OCI-LY3 (cell line): ENCODE results near the gene OTUD1.

ENCODE experiments used
- H2AFZ ChIP-seq: fragments of 200-600, 300-600 bp; shearing (Covaris generic); 2 replicates; pipeline ENCODE4 v1.6.0; 2014; ENCODE audit warnings: antibody characterized with exemption, low read depth, low read length
- H3K27ac ChIP-seq: fragments of 200-600, 300-600 bp; sonication (generic); 2 replicates; pipeline ENCODE4 v1.5.1; 2014; ENCODE audit warnings: mild to moderate bottlenecking, low read length, moderate library complexity, mixed read lengths
- H3K27me3 ChIP-seq: fragments of 200-600, 300-600 bp; sonication (generic); 2 replicates; pipeline ENCODE4 v1.6.1; 2014; ENCODE audit warnings: low read depth, low read length, mixed read lengths
- H3K36me3 ChIP-seq: fragments of 200-600, 300-600 bp; sonication (generic); replicated peaks from 2 replicates; pipeline ENCODE3; 2014; ENCODE audit warnings: low read depth, low read length, mixed read lengths
- H3K4me1 ChIP-seq: fragments of 300-600, 200-600 bp; sonication (generic); 2 replicates; pipeline ENCODE4 v1.6.1; 2014; ENCODE audit warnings: low read length, mixed read lengths
- H3K4me2 ChIP-seq: fragments of 200-600, 300-600 bp; sonication (generic); 2 replicates; pipeline ENCODE4 v1.6.1; 2014; ENCODE audit warnings: low read length, mixed read lengths
- H3K4me3 ChIP-seq: fragments of 300-600, 200-600 bp; sonication (generic); 2 replicates; pipeline ENCODE4 v1.5.1; 2014; ENCODE audit warnings: antibody characterized with exemption, mild to moderate bottlenecking, low read length, moderate library complexity
- H3K79me2 ChIP-seq: fragments of 300-600, 200-600 bp; shearing (Covaris generic); 2 replicates; pipeline ENCODE4 v1.6.1; 2014; ENCODE audit warnings: mild to moderate bottlenecking, low read length, mixed read lengths
- H3K9ac ChIP-seq: fragments of 300-600, 200-600 bp; shearing (Covaris generic); 2 replicates; pipeline ENCODE4 v1.6.0; 2014; ENCODE audit warnings: mild to moderate bottlenecking, low read length, moderate library complexity
- H3K9me3 ChIP-seq: fragments of 200-600, 300-600 bp; shearing (Covaris generic); 2 replicates; pipeline ENCODE4 v1.6.1; 2014; ENCODE audit warnings: low read length, mixed read lengths; ENCODE audit not compliant: insufficient read depth
- H4K20me1 ChIP-seq: fragments of 200-600, 300-600 bp; sonication (generic); 2 replicates; pipeline ENCODE4 v1.6.1; 2016; ENCODE audit warnings: low read length, mixed read lengths; ENCODE audit not compliant: insufficient read depth
- EZH2phosphoT487 ChIP-seq: fragments of 200-600 bp; shearing (Covaris generic); IDR thresholded peaks from 2 replicates; pipeline ENCODE4 v1.6.1; 2018; ENCODE audit warnings: antibody characterized with exemption, mixed run types, low read depth
- TF ChIP-seq, protein P1 (sequence below): fragments of 200-600, 300-600 bp; sonication (generic); IDR thresholded peaks from 2 replicates; pipeline ENCODE4 v1.5.1; 2014; ENCODE audit warnings: antibody characterized with exemption, low read length, low read depth

OTUD1 gene

DNA sequence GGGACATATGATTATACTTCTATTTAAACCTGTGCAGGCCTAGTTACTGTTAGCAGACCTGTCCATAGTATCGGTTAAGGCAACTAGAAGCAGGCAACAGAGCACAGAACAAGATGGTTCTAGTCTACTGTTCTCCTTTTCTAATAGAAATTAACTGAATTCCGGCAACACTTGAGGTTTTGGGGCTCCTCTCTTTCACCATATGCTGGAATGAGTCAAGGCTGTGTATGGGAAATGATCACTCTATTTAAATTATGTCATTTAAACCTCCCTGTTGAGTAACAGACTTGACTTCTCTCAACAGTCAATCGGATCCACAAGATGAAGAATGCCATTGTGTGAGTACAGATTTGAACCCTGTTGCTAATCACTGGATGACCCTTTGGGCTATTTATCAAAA, 6.2 kb upstream of the OTUD1 start:
- Histone ChIP-seq H3K4me2 (no peak overlapping the region), H3K79me2 (no peaks in the 10 kb centered on the region), H2AFZ (no peak overlapping the region), H3K27me3 (no peaks in the 10 kb centered on the region), H4K20me1 (no peaks in the 10 kb centered on the region), H3K4me3 (no peak overlapping the region), H3K27ac (no peak overlapping the region), H3K36me3 (no peaks in the 10 kb centered on the region), H3K9me3 (no peaks in the 10 kb centered on the region), H3K4me1 (peaks cover 20% of the 10 kb centered on the region), H3K9ac (no peak overlapping the region)
- no peak for TF ChIP-seq EZH2phosphoT487
- TF ChIP-seq, protein P1, sequence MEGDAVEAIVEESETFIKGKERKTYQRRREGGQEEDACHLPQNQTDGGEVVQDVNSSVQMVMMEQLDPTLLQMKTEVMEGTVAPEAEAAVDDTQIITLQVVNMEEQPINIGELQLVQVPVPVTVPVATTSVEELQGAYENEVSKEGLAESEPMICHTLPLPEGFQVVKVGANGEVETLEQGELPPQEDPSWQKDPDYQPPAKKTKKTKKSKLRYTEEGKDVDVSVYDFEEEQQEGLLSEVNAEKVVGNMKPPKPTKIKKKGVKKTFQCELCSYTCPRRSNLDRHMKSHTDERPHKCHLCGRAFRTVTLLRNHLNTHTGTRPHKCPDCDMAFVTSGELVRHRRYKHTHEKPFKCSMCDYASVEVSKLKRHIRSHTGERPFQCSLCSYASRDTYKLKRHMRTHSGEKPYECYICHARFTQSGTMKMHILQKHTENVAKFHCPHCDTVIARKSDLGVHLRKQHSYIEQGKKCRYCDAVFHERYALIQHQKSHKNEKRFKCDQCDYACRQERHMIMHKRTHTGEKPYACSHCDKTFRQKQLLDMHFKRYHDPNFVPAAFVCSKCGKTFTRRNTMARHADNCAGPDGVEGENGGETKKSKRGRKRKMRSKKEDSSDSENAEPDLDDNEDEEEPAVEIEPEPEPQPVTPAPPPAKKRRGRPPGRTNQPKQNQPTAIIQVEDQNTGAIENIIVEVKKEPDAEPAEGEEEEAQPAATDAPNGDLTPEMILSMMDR, result no peak

DNA sequence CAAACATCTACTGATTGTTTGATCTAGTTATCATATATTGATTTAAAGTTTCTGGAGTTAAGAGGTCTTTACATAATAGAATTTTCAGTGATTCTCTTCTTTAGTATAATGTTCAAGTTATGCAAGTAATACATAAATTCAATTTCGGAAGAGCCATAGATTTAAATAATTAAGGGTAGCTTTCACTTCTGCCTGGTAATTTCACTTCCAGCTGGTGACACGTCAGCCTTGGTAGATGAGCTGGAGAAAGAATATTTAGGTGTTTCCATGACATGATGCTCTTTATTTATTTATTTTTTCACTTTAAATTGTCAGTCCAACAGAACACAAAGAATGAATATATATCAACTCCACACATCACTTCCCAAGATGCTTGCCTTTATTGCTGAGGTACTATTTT, 5.2 kb upstream of the OTUD1 start:
- Histone ChIP-seq H3K4me3 (peak overlapping the region; percentile 9; the same call in 1 of the 2 replicates), H3K4me2 (peak overlapping the region; percentile 50), H2AFZ (no peak overlapping the region), H3K36me3 (no peaks in the 10 kb centered on the region), H3K9ac (no peak overlapping the region), H4K20me1 (no peaks in the 10 kb centered on the region), H3K9me3 (no peaks in the 10 kb centered on the region), H3K79me2 (no peaks in the 10 kb centered on the region), H3K27me3 (no peaks in the 10 kb centered on the region), H3K4me1 (peaks cover 20% of the 10 kb centered on the region), H3K27ac (no peak overlapping the region)
- TF ChIP-seq EZH2phosphoT487, result no peak
- TF ChIP-seq, protein P1, result no peak

DNA sequence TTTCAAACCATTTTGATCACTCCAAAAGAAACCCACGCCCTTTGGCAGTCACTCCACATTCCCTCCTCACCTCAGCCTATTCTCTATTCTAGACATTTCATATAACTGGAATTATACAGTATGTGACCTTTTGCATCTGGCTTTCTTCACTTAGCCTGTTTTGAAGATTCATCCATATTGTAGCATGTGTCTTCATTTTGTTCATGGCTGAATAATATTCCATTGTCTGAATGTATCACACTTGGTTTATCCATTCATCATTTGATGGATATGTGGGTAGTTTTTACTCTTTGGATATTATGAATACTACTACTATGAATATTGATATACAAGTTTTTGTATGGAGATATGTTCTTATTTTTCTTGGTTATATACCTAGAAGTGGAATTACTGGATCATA, 3.5 kb upstream of the OTUD1 start:
- TF ChIP-seq, protein P1, result no peak
- TF ChIP-seq EZH2phosphoT487, result no peak
- peaks cover 2% of the 10 kb centered on the region; the same call in 1 of the 2 replicates for H3K79me2 ChIP-seq
- H3K9me3 ChIP-seq, result no peaks in the 10 kb centered on the region
- no peak overlapping the region for H3K9ac ChIP-seq
- H3K27ac ChIP-seq, result no peak overlapping the region
- H3K27me3 ChIP-seq, result no peaks in the 10 kb centered on the region
- H2AFZ ChIP-seq, result no peak overlapping the region
- no peaks in the 10 kb centered on the region for H3K36me3 ChIP-seq
- H3K4me2 ChIP-seq, result no peak overlapping the region
- H3K4me3 ChIP-seq, result no peak overlapping the region
- H4K20me1 ChIP-seq, result no peaks in the 10 kb centered on the region
- H3K4me1 ChIP-seq, result peaks cover 21% of the 10 kb centered on the region

DNA sequence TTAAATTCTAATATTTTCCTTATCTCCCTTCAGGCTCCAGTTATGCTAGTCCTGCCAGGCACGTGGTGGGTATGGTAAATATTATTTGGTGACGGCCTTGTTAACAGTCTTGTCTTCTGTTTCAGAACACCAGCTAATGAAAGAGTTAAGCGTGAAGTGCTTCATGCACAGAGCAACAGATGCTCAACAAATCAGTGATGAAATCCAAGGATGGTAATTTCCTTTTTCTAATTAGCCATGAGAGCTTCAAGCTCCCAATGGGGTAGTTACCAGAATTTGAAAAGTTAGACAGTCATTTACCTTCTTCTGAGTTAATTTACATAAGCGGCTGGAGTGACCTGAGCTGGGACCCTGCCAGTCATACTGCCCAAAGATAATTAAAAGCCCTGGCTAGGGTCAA, 1.9 kb upstream of the OTUD1 start:
- no peaks in the 10 kb centered on the region for H3K9me3 ChIP-seq
- H3K27ac ChIP-seq, result no peak overlapping the region
- no peak overlapping the region for H2AFZ ChIP-seq
- no peak overlapping the region for H3K4me2 ChIP-seq
- H3K4me1 ChIP-seq, result peaks cover 32% of the 10 kb centered on the region
- H3K79me2 ChIP-seq, result peaks cover 5% of the 10 kb centered on the region; the same call in 1 of the 2 replicates
- 0 out of 2 replicates have a peak, but pooled peaks cover 4% of the 10 kb centered on the region for H4K20me1 ChIP-seq
- no peak overlapping the region for H3K4me3 ChIP-seq
- no peaks in the 10 kb centered on the region for H3K36me3 ChIP-seq
- H3K27me3 ChIP-seq, result no peaks in the 10 kb centered on the region
- TF ChIP-seq EZH2phosphoT487, result no peak
- TF ChIP-seq, protein P1, result no peak
- no peak overlapping the region for H3K9ac ChIP-seq
